Stimulated activated CD8-positive, alpha-beta memory T cell treated with anti-CD3 and anti-CD28 coated beads, Interleukin-7, amount 100 ng/mL, for 48 hours (primary cell): ENCODE results near the gene ZNF660.

Experiments used
- DNase-seq, 2 donors: peaks; one replicate each; pipeline ENCODE4 v3.0.0-alpha.2; 2020; ENCODE audit warnings: low read depth in 1 of 2; ENCODE audit errors: extremely low read depth in 1 of 2

Gene ZNF660

DNA sequence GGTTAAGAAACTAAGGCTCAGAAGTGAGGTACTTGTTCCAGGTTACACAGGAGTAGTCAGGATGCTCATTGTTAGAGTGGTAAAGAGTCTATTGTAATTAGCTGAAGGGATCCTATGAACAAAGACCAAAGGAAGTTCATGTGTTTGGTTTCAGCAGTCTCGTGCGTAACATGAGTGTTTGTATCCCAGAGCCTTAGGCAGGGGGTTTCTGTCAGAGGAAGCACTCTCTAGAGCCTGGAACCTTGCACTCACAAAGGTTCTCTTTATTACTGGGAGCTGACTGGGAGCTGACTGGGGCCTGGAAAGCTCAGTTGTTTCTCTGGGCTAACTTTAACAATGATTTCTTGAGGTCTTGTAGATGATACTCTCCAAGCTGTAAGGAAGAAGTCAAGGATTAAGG, 44.0 kb downstream of the ZNF660 start:
- no peak for DNase-seq

GRCh38 chr3:44632193-44632592, 47.4 kb downstream of the ZNF660 start:
- no peak for DNase-seq

GRCh38 chr3:44642337-44642736, 57.6 kb downstream of the ZNF660 start:
- no peak for DNase-seq

DNA sequence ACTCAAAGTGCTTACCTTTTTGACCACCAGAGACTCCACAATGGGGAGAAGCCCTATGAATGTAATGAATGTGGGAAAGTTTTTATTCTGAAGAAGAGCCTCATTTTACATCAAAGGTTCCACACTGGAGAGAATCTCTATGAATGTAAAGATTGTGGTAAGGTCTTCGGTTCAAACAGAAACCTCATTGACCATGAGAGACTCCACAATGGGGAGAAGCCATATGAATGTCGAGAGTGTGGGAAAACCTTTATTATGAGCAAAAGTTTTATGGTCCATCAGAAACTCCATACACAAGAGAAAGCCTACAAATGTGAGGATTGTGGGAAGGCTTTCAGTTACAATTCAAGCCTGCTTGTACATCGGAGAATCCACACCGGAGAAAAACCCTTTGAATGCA, 58.3 kb downstream of the ZNF660 start:
- DNase-seq, result no peak

GRCh38 chr3:44647771-44648170, 63.0 kb downstream of the ZNF660 start:
- no peak for DNase-seq

DNA sequence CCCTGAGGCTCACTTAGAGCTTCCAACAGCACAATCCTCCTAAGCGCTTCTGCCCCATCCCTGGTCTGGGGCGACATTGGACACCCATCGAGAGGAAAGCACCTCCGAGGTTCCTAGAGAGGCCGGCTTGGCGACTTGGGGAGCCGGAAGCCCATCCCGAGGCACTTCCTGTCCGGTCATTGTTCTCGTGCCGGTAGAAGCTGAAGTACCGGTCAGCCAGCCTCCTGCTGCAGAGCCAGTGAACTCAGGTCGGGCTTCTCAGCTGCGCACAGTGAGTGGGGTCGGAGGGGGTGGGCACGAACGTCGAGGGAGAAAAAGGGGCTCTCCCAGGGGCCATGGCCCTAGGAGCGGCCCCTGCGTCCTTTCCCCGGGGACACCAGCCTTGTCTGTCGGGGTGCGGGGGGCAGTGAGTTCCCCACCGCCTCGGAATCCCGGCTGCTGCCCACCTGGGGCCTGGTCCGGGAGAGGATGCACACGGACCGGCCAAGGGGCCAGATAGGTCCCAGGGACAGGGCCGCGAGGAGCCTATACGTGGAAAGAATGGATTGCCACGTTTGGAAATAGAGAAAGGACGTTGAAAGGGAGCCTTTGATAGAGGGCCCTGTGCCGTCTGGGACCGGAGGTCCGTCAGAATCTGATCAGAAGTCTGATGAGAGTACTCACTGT, 63.9 kb downstream of the ZNF660 start, which contains the start of gene ZNF35:
ZNF35 (plus strand) TSS at position 169 of the 666 bp plus-strand sequence. CDS start 2,336 bp downstream, outside the sequence.
- DNase-seq, result peak in 1 of 2 donors; percentile 34
